ENCODE results near the gene MRC1. TPM values are rescaled to one million over a fixed set of nuclear protein-coding genes. Genes with fewer than 3 reads are reported as not detected.

MRC1 gene
- polyA plus RNA-seq, 2 of the 4 experiments (the other 2 are of a cell fraction), result not detected

DNA sequence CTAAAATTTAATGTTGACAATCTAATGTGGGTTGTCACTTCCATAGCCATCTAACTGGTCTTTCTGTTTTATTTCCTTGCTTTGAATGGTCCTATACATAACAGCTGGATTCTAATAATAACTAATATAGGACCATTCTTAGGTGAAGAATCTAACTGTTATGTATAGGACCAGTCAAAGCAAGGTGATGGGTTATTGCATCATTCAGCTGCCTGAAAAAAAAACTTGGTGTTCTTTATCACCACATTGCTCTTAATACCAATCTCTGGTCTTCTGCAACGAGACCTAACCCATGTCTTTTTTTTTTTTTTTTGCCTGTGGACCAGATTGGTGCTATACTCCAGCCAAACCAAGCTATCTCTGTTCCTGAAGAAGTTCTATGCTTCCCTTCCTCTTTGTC is 96.9 kb downstream of the MRC1 start:
- Histone ChIP-seq H3K4me2 (no peak overlapping the region), H3K9me3 (no peaks in the 10 kb centered on the region), H3K27ac (no peak overlapping the region), H3K4me3 (no peak overlapping the region), H3K4me1 (peaks cover 13% of the 10 kb centered on the region; the same call in 1 of the 3 replicates)
- ATAC-seq (no peak), DNase-seq (ENCODE audit: low read depth in 1 of 2, low spot score in 1 of 2) (no peak), FAIRE-seq (peak; percentile 39)
- TF ChIP-seq EHMT2 (IDR thresholded peaks at IDR 0.05; ENCODE audit: low read depth), result no peak
- no peak for TF ChIP-seq MYC (IDR thresholded peaks at IDR 0.05; ENCODE audit: borderline replicate concordance, low read length)
- TF ChIP-seq RCOR1 (IDR thresholded peaks at IDR 0.05; ENCODE audit: low read depth, low read length), result no peak
- TF ChIP-seq, protein P1, sequence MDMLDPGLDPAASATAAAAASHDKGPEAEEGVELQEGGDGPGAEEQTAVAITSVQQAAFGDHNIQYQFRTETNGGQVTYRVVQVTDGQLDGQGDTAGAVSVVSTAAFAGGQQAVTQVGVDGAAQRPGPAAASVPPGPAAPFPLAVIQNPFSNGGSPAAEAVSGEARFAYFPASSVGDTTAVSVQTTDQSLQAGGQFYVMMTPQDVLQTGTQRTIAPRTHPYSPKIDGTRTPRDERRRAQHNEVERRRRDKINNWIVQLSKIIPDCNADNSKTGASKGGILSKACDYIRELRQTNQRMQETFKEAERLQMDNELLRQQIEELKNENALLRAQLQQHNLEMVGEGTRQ (IDR thresholded peaks at IDR 0.05), result no peak
- TF ChIP-seq RNF2 (IDR thresholded peaks at IDR 0.05; ENCODE audit: borderline replicate concordance, low read depth), result no peak
- ChIA-PET CTCF (interaction anchor here (0.7 kb wide), 1 partner anchor 198 kb away, joined by 3 read pairs; no protein-coding TSS in a partner anchor), POLR2A (no interaction called here)
- 0% methylated on average over 1 of the region's 1 CpG for WGBS (ENCODE audit: missing lambda C conversion rate)

DNA sequence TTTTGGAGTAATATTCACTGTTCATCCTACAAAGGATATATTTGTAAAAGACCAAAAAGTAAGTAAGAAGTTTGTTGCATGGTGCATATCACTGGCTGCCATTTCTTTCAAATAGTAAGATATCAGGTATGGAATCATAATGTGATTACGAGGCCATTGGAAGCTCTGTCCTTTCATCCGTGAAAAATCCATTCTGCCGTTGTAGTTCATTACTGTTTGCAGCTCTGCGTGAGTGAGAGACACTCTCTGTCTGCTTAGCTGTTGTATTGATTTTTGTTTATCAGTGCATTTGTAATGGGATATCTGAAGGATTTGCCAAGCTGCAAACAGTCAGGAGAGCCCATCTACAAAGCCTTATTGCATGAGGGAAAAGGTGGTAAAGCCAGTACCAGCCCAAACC is 98.5 kb downstream of the MRC1 start:
- DNase-seq (ENCODE audit: low read depth in 1 of 2, low spot score in 1 of 2) (no peak), FAIRE-seq (no peak), ATAC-seq (no peak)
- Histone ChIP-seq H3K9me3 (no peaks in the 10 kb centered on the region), H3K4me2 (no peak overlapping the region), H3K27ac (no peak overlapping the region), H3K4me1 (peaks cover 13% of the 10 kb centered on the region; the same call in 1 of the 3 replicates), H3K4me3 (no peak overlapping the region)
- 61% methylated on average over 4 of the region's 4 CpGs for WGBS (ENCODE audit: missing lambda C conversion rate)
- TF ChIP-seq, protein P2, sequence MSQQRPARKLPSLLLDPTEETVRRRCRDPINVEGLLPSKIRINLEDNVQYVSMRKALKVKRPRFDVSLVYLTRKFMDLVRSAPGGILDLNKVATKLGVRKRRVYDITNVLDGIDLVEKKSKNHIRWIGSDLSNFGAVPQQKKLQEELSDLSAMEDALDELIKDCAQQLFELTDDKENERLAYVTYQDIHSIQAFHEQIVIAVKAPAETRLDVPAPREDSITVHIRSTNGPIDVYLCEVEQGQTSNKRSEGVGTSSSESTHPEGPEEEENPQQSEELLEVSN (IDR thresholded peaks at IDR 0.05; ENCODE audit: borderline replicate concordance, low read depth), result no peak
- no peak for TF ChIP-seq RFX5 (IDR thresholded peaks at IDR 0.05)
- no peak for TF ChIP-seq EHF (CRISPR knock-in tag; IDR thresholded peaks at IDR 0.05)
- TF ChIP-seq CEBPB (IDR thresholded peaks at IDR 0.05), result no peak
- TF ChIP-seq, protein P3, sequence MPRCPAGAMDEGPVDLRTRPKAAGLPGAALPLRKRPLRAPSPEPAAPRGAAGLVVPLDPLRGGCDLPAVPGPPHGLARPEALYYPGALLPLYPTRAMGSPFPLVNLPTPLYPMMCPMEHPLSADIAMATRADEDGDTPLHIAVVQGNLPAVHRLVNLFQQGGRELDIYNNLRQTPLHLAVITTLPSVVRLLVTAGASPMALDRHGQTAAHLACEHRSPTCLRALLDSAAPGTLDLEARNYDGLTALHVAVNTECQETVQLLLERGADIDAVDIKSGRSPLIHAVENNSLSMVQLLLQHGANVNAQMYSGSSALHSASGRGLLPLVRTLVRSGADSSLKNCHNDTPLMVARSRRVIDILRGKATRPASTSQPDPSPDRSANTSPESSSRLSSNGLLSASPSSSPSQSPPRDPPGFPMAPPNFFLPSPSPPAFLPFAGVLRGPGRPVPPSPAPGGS (IDR thresholded peaks at IDR 0.05), result no peak
- ChIA-PET CTCF (interaction anchor here (1.6 kb wide), 1 partner anchor 10 kb away, joined by 3 read pairs; no protein-coding TSS in a partner anchor), POLR2A (no interaction called here)

DNA sequence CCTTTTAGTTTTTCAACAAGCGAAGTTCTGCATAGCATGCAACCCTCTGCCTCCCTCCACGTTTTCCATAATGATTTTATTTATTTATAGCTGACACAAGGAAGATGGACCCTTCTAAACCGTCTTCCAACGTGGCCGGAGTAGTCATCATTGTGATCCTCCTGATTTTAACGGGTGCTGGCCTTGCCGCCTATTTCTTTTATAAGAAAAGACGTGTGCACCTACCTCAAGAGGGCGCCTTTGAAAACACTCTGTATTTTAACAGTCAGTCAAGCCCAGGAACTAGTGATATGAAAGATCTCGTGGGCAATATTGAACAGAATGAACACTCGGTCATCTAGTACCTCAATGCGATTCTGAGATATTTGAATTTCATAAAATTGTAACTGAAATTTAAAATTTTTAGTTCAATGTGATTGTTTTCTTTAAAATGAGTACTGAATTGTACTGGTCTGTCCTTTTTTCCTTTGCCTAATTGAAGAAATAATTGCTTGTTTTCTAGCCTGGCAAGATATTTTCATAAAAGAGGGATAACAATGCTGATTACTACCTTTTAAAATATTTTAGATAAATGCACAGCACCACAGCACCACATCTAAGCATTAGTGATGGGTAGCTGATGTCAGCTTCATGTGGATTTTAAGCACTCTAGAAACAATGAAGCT is 101.1 kb downstream of the MRC1 start:
- no peaks in the 10 kb centered on the region for H3K9me3 ChIP-seq
- ChIA-PET CTCF (interaction anchor here (0.5 to 1.5 kb wide), 8 partner anchors 11 to 336 kb away, joined by 3 to 6 read pairs (median 3); no protein-coding TSS in a partner anchor), POLR2A (no interaction called here)
- no peak overlapping the region; the same call in 2 of the 3 replicates for H3K4me2 ChIP-seq
- ATAC-seq (peak; percentile 82 to 84; a peak in 5 of 6 replicates), FAIRE-seq (peak; percentile 36), DNase-seq (ENCODE audit: low read depth in 1 of 2, low spot score in 1 of 2) (peak; percentile 36 to 60)
- H3K4me1 ChIP-seq, result peaks cover 8% of the 10 kb centered on the region; the same call in 1 of the 3 replicates
- H3K4me3 ChIP-seq, result no peak overlapping the region
- 4% methylated on average over 12 of the region's 12 CpGs for WGBS (ENCODE audit: missing lambda C conversion rate)
- no peak overlapping the region for H3K27ac ChIP-seq
- TF ChIP-seq HOXB5 (CRISPR knock-in tag; IDR thresholded peaks at IDR 0.05), result no peak
- TF ChIP-seq MAFK (IDR thresholded peaks at IDR 0.05; ENCODE audit: partially characterized antibody), result no peak
- TF ChIP-seq EHMT2 (IDR thresholded peaks at IDR 0.05; ENCODE audit: low read depth), result no peak
- TF ChIP-seq, protein P4, sequence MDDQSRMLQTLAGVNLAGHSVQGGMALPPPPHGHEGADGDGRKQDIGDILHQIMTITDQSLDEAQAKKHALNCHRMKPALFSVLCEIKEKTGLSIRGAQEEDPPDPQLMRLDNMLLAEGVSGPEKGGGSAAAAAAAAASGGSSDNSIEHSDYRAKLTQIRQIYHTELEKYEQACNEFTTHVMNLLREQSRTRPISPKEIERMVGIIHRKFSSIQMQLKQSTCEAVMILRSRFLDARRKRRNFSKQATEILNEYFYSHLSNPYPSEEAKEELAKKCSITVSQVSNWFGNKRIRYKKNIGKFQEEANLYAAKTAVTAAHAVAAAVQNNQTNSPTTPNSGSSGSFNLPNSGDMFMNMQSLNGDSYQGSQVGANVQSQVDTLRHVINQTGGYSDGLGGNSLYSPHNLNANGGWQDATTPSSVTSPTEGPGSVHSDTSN (IDR thresholded peaks at IDR 0.05), result no peak
- TF ChIP-seq, protein P5, sequence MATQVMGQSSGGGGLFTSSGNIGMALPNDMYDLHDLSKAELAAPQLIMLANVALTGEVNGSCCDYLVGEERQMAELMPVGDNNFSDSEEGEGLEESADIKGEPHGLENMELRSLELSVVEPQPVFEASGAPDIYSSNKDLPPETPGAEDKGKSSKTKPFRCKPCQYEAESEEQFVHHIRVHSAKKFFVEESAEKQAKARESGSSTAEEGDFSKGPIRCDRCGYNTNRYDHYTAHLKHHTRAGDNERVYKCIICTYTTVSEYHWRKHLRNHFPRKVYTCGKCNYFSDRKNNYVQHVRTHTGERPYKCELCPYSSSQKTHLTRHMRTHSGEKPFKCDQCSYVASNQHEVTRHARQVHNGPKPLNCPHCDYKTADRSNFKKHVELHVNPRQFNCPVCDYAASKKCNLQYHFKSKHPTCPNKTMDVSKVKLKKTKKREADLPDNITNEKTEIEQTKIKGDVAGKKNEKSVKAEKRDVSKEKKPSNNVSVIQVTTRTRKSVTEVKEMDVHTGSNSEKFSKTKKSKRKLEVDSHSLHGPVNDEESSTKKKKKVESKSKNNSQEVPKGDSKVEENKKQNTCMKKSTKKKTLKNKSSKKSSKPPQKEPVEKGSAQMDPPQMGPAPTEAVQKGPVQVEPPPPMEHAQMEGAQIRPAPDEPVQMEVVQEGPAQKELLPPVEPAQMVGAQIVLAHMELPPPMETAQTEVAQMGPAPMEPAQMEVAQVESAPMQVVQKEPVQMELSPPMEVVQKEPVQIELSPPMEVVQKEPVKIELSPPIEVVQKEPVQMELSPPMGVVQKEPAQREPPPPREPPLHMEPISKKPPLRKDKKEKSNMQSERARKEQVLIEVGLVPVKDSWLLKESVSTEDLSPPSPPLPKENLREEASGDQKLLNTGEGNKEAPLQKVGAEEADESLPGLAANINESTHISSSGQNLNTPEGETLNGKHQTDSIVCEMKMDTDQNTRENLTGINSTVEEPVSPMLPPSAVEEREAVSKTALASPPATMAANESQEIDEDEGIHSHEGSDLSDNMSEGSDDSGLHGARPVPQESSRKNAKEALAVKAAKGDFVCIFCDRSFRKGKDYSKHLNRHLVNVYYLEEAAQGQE (IDR thresholded peaks at IDR 0.05), result no peak
- TF ChIP-seq, protein P6, sequence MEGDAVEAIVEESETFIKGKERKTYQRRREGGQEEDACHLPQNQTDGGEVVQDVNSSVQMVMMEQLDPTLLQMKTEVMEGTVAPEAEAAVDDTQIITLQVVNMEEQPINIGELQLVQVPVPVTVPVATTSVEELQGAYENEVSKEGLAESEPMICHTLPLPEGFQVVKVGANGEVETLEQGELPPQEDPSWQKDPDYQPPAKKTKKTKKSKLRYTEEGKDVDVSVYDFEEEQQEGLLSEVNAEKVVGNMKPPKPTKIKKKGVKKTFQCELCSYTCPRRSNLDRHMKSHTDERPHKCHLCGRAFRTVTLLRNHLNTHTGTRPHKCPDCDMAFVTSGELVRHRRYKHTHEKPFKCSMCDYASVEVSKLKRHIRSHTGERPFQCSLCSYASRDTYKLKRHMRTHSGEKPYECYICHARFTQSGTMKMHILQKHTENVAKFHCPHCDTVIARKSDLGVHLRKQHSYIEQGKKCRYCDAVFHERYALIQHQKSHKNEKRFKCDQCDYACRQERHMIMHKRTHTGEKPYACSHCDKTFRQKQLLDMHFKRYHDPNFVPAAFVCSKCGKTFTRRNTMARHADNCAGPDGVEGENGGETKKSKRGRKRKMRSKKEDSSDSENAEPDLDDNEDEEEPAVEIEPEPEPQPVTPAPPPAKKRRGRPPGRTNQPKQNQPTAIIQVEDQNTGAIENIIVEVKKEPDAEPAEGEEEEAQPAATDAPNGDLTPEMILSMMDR (IDR thresholded peaks at IDR 0.05), result peak; percentile 76
- no peak for TF ChIP-seq ZSCAN20 (CRISPR knock-in tag; IDR thresholded peaks at IDR 0.05)
- no peak for TF ChIP-seq CBX2 (IDR thresholded peaks at IDR 0.05; ENCODE audit: borderline replicate concordance, low read depth)
- no peak for TF ChIP-seq GATA3 (IDR thresholded peaks at IDR 0.05; ENCODE audit: borderline replicate concordance)
- no peak for TF ChIP-seq ZNF302 (CRISPR knock-in tag; IDR thresholded peaks at IDR 0.05)
- TF ChIP-seq CBX8 (IDR thresholded peaks at IDR 0.05), result no peak
- peak; percentile 69 for TF ChIP-seq SMC3 (IDR thresholded peaks at IDR 0.05)
- TF ChIP-seq KDM5A (IDR thresholded peaks at IDR 0.05), result no peak
- TF ChIP-seq, protein P2 (IDR thresholded peaks at IDR 0.05; ENCODE audit: borderline replicate concordance, low read depth), result peak; percentile 42; the same call in 1 of the 2 replicates
